Activated CD8-positive, alpha-beta T cell treated with anti-CD3 and anti-CD28 coated beads, Interleukin-2, amount 10 ng/mL, durations not matched to agents 7 days and 5 days (primary cell): Measurements from ENCODE around the gene ARHGDIB. TPM values are rescaled to one million over a fixed set of nuclear protein-coding genes. Genes with fewer than 3 reads are reported as not detected.

Source experiments
- ATAC-seq: fragments of 150-1000 bp; cut with Tn5 transposase; one replicate; pipeline ENCODE4 v1.10.0; 2021; ENCODE audit warnings: moderate library complexity
- CTCF ChIA-PET: fragments of 350-600 bp; sonication (Branson Sonifier 250); formaldehyde crosslinking; loops from one replicate; lab custom pipeline; 2021; ENCODE audit warnings: antibody characterized with exemption; lab: Charles Lee
- POLR2A ChIA-PET: fragments of 350-600 bp; sonication (Branson Sonifier 250); formaldehyde crosslinking; loops from one replicate; lab custom pipeline; 2021; ENCODE audit warnings: antibody characterized with exemption; lab: Charles Lee
- DNase-seq: peaks from one replicate; pipeline ENCODE4 v3.0.0-alpha.2; 2020
- H3K27ac Mint-ChIP-seq: one replicate; pipeline ENCODE4 v1.8.0; 2021; ENCODE audit warnings: mild to moderate bottlenecking, mixed read lengths
- H3K27me3 Mint-ChIP-seq: one replicate; pipeline ENCODE4 v1.8.0; 2021; ENCODE audit warnings: low read depth, mixed read lengths
- H3K36me3 Mint-ChIP-seq: one replicate; pipeline ENCODE4 v1.8.0; 2021; ENCODE audit warnings: low read depth, mixed read lengths
- H3K4me1 Mint-ChIP-seq: one replicate; pipeline ENCODE4 v1.8.0; 2021; ENCODE audit warnings: low read depth, mixed read lengths
- H3K4me3 Mint-ChIP-seq: one replicate; pipeline ENCODE4 v1.8.0; 2021; ENCODE audit warnings: mild to moderate bottlenecking, mixed read lengths
- H3K9me3 Mint-ChIP-seq: one replicate; pipeline ENCODE4 v1.8.0; 2022; ENCODE audit warnings: mixed read lengths; ENCODE audit not compliant: insufficient read depth
- total RNA-seq, 2 experiments: library from RNA; stranded (reverse); gene quantifications; one replicate each; pipeline ENCODE4 v1.2.3, GENCODE V29; 2021

The ARHGDIB gene
- total RNA-seq, 2 experiments from 2014 or later, result 1,528 to 1,576 TPM

DNA sequence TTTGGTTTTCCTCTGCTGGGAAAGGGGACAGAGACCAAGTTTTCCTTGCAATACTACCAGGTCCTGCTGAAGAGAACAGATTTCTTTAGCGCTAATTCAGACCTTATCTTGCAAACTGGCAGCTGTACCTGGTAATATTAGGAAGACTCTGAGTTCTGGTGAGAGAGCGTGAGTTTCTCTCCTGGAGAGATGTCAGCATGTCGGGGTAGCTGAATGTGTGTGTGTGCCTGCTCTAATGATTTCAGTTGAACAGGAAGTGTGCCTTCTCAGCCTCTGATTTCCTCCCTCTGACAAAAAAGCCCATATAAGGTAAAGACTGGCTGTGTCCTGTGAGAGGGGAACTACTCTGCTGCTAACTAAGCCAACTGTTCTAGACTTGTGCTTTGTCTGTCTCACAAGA lies 12.7 kb downstream of the ARHGDIB start:
- H3K9me3 Mint-ChIP-seq, result no peaks in the 10 kb centered on the region
- POLR2A ChIA-PET, result interaction anchor here (0.6 to 2.9 kb wide), 9 partner anchors 10 to 711 kb away, joined by 3 to 31 read pairs (median 6); partner anchors contain the start of genes ARHGDIB, ERP27 and PDE6H
- DNase-seq, result peak; percentile 81
- H3K36me3 Mint-ChIP-seq, result peaks cover 89% of the 10 kb centered on the region
- peak overlapping the region; percentile 76 for H3K4me3 Mint-ChIP-seq
- H3K27ac Mint-ChIP-seq, result peak overlapping the region; percentile 93
- peak; percentile 79 for ATAC-seq
- H3K4me1 Mint-ChIP-seq, result peaks cover 83% of the 10 kb centered on the region
- H3K27me3 Mint-ChIP-seq, result no peaks in the 10 kb centered on the region
- CTCF ChIA-PET, result interaction anchor here (0.8 to 2.2 kb wide), 11 partner anchors 10 to 273 kb away, joined by 3 to 17 read pairs (median 5); partner anchors contain the start of genes ARHGDIB, ERP27 and RERG

GRCh38 chr12:14946861-14947260 lies 14.5 kb downstream of the ARHGDIB start:
- H3K4me1 Mint-ChIP-seq, result peaks cover 73% of the 10 kb centered on the region
- ChIA-PET POLR2A (interaction anchor here (0.6 to 2.9 kb wide), 6 partner anchors 9 to 176 kb away, joined by 3 to 16 read pairs (median 6); partner anchors contain the start of genes ARHGDIB and ERP27), CTCF (interaction anchor here (1.0 kb wide), 1 partner anchor 10 kb away, joined by 7 read pairs; no protein-coding TSS in a partner anchor)
- peaks cover 89% of the 10 kb centered on the region for H3K36me3 Mint-ChIP-seq
- DNase-seq (no peak), ATAC-seq (no peak)
- no peak overlapping the region for H3K4me3 Mint-ChIP-seq
- peak overlapping the region; percentile 68 for H3K27ac Mint-ChIP-seq
- no peaks in the 10 kb centered on the region for H3K9me3 Mint-ChIP-seq
- H3K27me3 Mint-ChIP-seq, result no peaks in the 10 kb centered on the region

DNA sequence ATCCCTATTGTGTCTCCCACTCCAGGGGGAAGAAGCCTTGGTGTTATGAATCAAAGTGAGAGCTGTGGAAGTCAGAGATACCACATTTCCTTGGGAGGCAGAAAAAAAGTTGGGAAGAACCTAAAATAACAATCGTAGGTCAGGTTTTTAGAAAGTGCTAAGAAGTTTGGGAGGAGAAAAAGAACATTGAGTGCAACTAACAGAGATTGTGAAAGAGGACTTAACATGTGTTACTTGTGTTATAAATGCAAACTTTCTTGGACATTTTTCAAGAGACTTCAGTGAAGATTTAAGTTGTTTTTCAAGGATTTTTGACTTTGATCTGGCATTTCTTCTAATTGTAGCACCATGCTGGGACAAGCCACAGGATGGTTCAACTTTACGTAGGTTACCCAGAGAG lies 15.2 kb downstream of the ARHGDIB start:
- CTCF ChIA-PET, result interaction anchor here (1.0 kb wide), 1 partner anchor 10 kb away, joined by 7 read pairs; no protein-coding TSS in a partner anchor
- Mint-ChIP-seq H3K9me3 (no peaks in the 10 kb centered on the region), H3K36me3 (peaks cover 89% of the 10 kb centered on the region), H3K27me3 (no peaks in the 10 kb centered on the region), H3K4me1 (peaks cover 68% of the 10 kb centered on the region), H3K27ac (peak overlapping the region; percentile 68), H3K4me3 (no peak overlapping the region)
- DNase-seq, result no peak
- no peak for ATAC-seq
- POLR2A ChIA-PET, result interaction anchor here (0.7 to 2.7 kb wide), 4 partner anchors 11 to 218 kb away, joined by 3 to 14 read pairs (median 7); no protein-coding TSS in a partner anchor

- H3K4me1 Mint-ChIP-seq, result peaks cover 46% of the 10 kb centered on the region
- H3K27ac Mint-ChIP-seq, result no peak overlapping the region
- no peak for ATAC-seq
- no peak overlapping the region for H3K4me3 Mint-ChIP-seq
- peaks cover 81% of the 10 kb centered on the region for H3K36me3 Mint-ChIP-seq
- no peaks in the 10 kb centered on the region for H3K27me3 Mint-ChIP-seq
- H3K9me3 Mint-ChIP-seq, result no peaks in the 10 kb centered on the region
- DNase-seq, result no peak
- ChIA-PET POLR2A (no interaction called here), CTCF (interaction anchor here (1.0 kb wide), 1 partner anchor 8 kb away, joined by 3 read pairs; no protein-coding TSS in a partner anchor)
Observed at GRCh38 chr12:14942196-14942931, 19.0 kb downstream of the ARHGDIB start.

DNA sequence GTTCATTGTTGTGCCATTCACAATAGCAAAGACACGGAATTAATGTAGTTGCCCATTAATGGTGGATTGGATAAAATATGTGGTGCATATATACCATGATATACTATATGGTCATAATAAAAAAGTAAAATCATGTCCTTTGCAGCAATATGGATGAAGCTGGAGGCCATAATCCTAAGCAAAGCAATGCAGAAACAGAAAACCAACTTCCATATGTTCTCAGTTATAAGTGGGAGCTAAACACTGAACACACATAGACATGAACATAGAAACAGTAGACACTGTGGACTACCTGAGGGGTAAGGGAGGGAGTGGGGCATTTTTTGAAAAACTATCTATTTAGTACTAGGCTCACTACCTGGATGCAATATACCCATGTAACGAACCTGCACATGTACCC lies 20.0 kb downstream of the ARHGDIB start:
- no peak for ATAC-seq
- H3K4me3 Mint-ChIP-seq, result no peak overlapping the region
- DNase-seq, result no peak
- CTCF ChIA-PET, result interaction anchor here (1.0 to 2.1 kb wide), 3 partner anchors 9 to 54 kb away, joined by 3 to 6 read pairs (median 4); no protein-coding TSS in a partner anchor
- no peak overlapping the region for H3K27ac Mint-ChIP-seq
- H3K27me3 Mint-ChIP-seq, result no peaks in the 10 kb centered on the region
- no peaks in the 10 kb centered on the region for H3K9me3 Mint-ChIP-seq
- peaks cover 81% of the 10 kb centered on the region for H3K36me3 Mint-ChIP-seq
- peaks cover 36% of the 10 kb centered on the region for H3K4me1 Mint-ChIP-seq
- POLR2A ChIA-PET, result interaction anchor here (1.0 kb wide), 2 partner anchors 10 to 18 kb away, joined by 3 to 5 read pairs; no protein-coding TSS in a partner anchor

DNA sequence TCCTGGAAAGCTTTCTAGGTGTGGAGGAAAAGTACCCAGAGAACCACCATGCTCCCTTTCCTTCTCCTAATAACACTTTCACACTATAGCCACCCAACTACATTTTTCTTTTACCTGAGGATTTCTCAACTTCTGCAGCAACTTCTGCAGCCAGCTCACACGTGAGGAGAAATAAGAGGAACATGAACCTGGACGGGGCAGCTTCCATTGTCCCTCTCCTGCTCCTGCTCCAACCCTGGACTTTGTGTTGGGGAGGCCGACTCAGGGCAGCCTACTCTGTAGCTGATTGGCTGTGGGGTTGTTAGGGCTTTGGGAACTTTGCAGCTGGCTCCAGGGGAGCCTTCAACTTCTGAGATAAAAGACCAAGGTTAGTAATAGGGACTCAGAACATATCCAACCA lies 23.1 kb downstream of the ARHGDIB start, which contains the start of gene ERP27:
Gene ERP27 (minus strand): TSS at position 237 of the 400 bp plus-strand sequence. CDS start 29 bp downstream, at position 208.
- Mint-ChIP-seq H3K4me3 (no peak within 1 kb of the TSS), H3K27me3 (no peaks in the 10 kb centered on the region), H3K27ac (peak within 1 kb of the TSS; percentile 69), H3K36me3 (peaks cover 81% of the 10 kb centered on the region), H3K4me1 (peaks cover 22% of the 10 kb centered on the region), H3K9me3 (no peaks in the 10 kb centered on the region)
- DNase-seq (no peak), ATAC-seq (no peak)
- ChIA-PET POLR2A (interaction anchor here (1.1 to 2.3 kb wide), 2 partner anchors 10 to 23 kb away, joined by 4 to 15 read pairs; partner anchors contain the start of gene ARHGDIB), CTCF (interaction anchor here (0.9 to 3.3 kb wide), 9 partner anchors 10 to 161 kb away, joined by 3 to 23 read pairs (median 6); no protein-coding TSS in a partner anchor)

- peaks cover 83% of the 10 kb centered on the region for H3K36me3 Mint-ChIP-seq
- POLR2A ChIA-PET, result interaction anchor here (1.1 to 2.3 kb wide), 3 partner anchors 10 to 53 kb away, joined by 3 to 15 read pairs (median 4); partner anchors contain the start of gene ARHGDIB
- H3K27me3 Mint-ChIP-seq, result no peaks in the 10 kb centered on the region
- peak overlapping the region; percentile 21 for H3K27ac Mint-ChIP-seq
- H3K9me3 Mint-ChIP-seq, result no peaks in the 10 kb centered on the region
- no peak overlapping the region for H3K4me3 Mint-ChIP-seq
- CTCF ChIA-PET, result interaction anchor here (0.9 to 3.3 kb wide), 12 partner anchors 9 to 161 kb away, joined by 3 to 23 read pairs (median 5); no protein-coding TSS in a partner anchor
- H3K4me1 Mint-ChIP-seq, result peaks cover 20% of the 10 kb centered on the region
- DNase-seq, result no peak
- peak; percentile 56 for ATAC-seq
Observed at GRCh38 chr12:14937689-14938088, 23.7 kb downstream of the ARHGDIB start.

DNA sequence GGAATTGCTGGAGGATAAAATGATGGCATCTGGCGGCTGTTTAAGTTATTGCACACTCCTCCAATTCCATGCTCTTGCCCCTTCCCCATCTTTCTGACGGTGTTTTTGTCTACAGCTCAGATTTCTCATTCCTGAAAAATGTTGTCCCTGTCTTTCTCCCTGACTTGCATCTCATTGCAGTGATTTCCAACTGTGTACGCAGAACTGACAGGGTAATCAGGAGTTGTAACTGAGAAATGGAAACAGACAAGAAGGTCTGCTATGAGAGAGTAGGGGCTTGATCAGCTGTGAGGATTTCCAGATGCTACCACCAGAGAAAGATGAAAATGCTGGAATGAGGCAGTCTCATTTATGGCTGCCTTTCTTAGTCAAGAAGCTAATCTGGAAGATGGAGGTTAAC lies 24.4 kb downstream of the ARHGDIB start:
- ChIA-PET POLR2A (interaction anchor here (1.1 to 2.3 kb wide), 2 partner anchors 11 to 53 kb away, joined by 3 to 15 read pairs; no protein-coding TSS in a partner anchor), CTCF (interaction anchor here (1.2 to 3.3 kb wide), 7 partner anchors 9 to 58 kb away, joined by 3 to 23 read pairs (median 12); no protein-coding TSS in a partner anchor)
- H3K27me3 Mint-ChIP-seq, result no peaks in the 10 kb centered on the region
- peaks cover 18% of the 10 kb centered on the region for H3K4me1 Mint-ChIP-seq
- H3K4me3 Mint-ChIP-seq, result no peak overlapping the region
- H3K27ac Mint-ChIP-seq, result peak overlapping the region; percentile 21
- DNase-seq (no peak), ATAC-seq (no peak)
- peaks cover 83% of the 10 kb centered on the region for H3K36me3 Mint-ChIP-seq
- no peaks in the 10 kb centered on the region for H3K9me3 Mint-ChIP-seq

DNA sequence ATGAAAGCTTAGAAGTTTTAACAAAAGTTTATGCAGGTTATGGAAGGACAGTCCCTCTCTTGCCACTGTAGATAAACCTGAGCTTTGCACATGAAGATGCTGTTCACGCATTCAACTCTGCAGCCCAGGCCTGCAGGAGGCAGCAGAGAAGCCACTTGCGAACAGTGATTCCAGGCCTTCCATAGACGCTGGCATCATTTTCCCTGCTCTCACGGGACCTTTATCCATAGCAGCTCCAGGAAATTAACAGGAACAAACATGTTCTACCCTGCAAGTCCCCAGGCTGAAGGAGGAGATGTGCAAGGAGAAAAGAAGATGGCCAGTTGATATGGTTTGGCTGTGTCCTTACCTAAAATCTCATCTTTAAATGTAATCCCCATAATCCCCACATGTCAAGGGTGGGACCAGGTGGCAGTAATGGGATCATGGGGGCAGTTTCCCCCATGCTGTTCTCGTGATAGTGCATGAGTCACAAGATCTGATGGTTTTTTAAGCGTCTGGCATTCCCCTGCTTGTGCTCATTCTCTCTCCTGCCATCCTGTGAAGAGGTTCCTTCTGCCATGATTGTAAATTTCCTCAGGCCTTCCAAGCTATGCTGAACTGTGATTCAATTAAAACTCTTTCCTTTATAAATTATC lies 25.1 kb downstream of the ARHGDIB start:
- H3K27me3 Mint-ChIP-seq, result no peaks in the 10 kb centered on the region
- no peaks in the 10 kb centered on the region for H3K9me3 Mint-ChIP-seq
- ChIA-PET CTCF (interaction anchor here (1.1 to 3.3 kb wide), 7 partner anchors 10 to 59 kb away, joined by 3 to 23 read pairs (median 7); no protein-coding TSS in a partner anchor), POLR2A (interaction anchor here (1.1 to 2.3 kb wide), 2 partner anchors 12 to 52 kb away, joined by 3 to 15 read pairs; no protein-coding TSS in a partner anchor)
- no peak overlapping the region for H3K4me3 Mint-ChIP-seq
- DNase-seq (no peak), ATAC-seq (no peak)
- H3K27ac Mint-ChIP-seq, result no peak overlapping the region
- peaks cover 81% of the 10 kb centered on the region for H3K36me3 Mint-ChIP-seq
- peaks cover 14% of the 10 kb centered on the region for H3K4me1 Mint-ChIP-seq

DNA sequence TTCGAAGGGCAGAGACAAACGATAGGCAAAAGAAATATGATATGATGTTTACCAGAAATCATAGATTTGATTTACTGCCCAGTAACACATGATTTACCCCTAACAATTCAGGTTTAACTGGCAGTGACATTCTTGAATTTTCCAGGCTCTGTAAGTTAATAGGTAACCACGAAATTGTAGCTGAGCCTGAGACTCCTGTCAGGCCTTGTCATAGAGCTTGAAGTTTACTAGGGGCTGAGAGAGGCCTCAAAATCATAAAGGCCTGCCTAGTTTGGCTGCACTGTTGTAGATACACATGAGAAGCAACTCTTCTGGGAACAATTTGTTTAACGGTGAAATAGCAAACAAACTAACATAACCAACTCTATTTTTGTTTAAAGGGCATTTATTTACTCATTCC lies 26.4 kb downstream of the ARHGDIB start:
- no peak overlapping the region for H3K27ac Mint-ChIP-seq
- ATAC-seq, result no peak
- peaks cover 77% of the 10 kb centered on the region for H3K36me3 Mint-ChIP-seq
- no peak for DNase-seq
- CTCF ChIA-PET, result interaction anchor here (1.0 kb wide), 1 partner anchor 60 kb away, joined by 5 read pairs; no protein-coding TSS in a partner anchor
- POLR2A ChIA-PET, result interaction anchor here (0.8 kb wide), 1 partner anchor 20 kb away, joined by 4 read pairs; no protein-coding TSS in a partner anchor
- H3K27me3 Mint-ChIP-seq, result no peaks in the 10 kb centered on the region
- peaks cover 8% of the 10 kb centered on the region for H3K4me1 Mint-ChIP-seq
- H3K4me3 Mint-ChIP-seq, result no peak overlapping the region
- H3K9me3 Mint-ChIP-seq, result no peaks in the 10 kb centered on the region
